H9 (cell line): ENCODE results near the gene SLC12A2. TPM values are rescaled to one million over a fixed set of nuclear protein-coding genes. Genes with fewer than 3 reads are reported as not detected.

Source experiments
- DNase-seq: peaks from one replicate; pipeline ENCODE4 v3.0.0-alpha.2; 2017
- H2AFZ ChIP-seq: one replicate; pipeline ENCODE4 v1.6.1; 2013; ENCODE audit warnings: mild to moderate bottlenecking, low read length, control low read depth, moderate library complexity
- H2AK5ac ChIP-seq: 2 replicates; pipeline ENCODE4 v1.6.1; 2013; ENCODE audit warnings: low read length, control low read depth, mixed read lengths; ENCODE audit not compliant: insufficient read length
- H2BK120ac ChIP-seq: one replicate; pipeline ENCODE4 v1.6.1; 2013; ENCODE audit warnings: low read depth, mild to moderate bottlenecking, low read length, control low read depth, inconsistent platforms; ENCODE audit not compliant: poor library complexity, severe bottlenecking
- H2BK12ac ChIP-seq: 2 replicates; pipeline ENCODE4 v1.6.1; 2013; ENCODE audit warnings: low read length, control low read depth, mixed read lengths, low read depth; ENCODE audit not compliant: insufficient read length
- H2BK15ac ChIP-seq: 2 replicates; pipeline ENCODE4 v1.6.1; 2013; ENCODE audit warnings: low read depth, low read length, control low read depth
- H2BK20ac ChIP-seq: one replicate; pipeline ENCODE4 v1.6.1; 2013; ENCODE audit warnings: low read depth, mild to moderate bottlenecking, low read length, control low read depth, inconsistent platforms; ENCODE audit not compliant: poor library complexity, severe bottlenecking
- H2BK5ac ChIP-seq: 2 replicates; pipeline ENCODE4 v1.6.1; 2013; ENCODE audit warnings: low read length, control low read depth, mixed read lengths; ENCODE audit not compliant: insufficient read length
- H3K14ac ChIP-seq: 2 replicates; pipeline ENCODE4 v1.6.1; 2013; ENCODE audit warnings: low read length, control low read depth; ENCODE audit not compliant: insufficient read depth
- H3K18ac ChIP-seq: 2 replicates; pipeline ENCODE4 v1.6.1; 2013; ENCODE audit warnings: low read depth, mild to moderate bottlenecking, mixed read lengths, low read length, control low read depth; ENCODE audit not compliant: insufficient read length
- H3K23ac ChIP-seq: 2 replicates; pipeline ENCODE4 v1.6.1; 2013; ENCODE audit warnings: low read length, control low read depth, mixed read lengths, low read depth; ENCODE audit not compliant: insufficient read length
- H3K23me2 ChIP-seq: 2 replicates; pipeline ENCODE4 v1.6.1; 2013; ENCODE audit warnings: low read depth, mild to moderate bottlenecking, mixed read lengths, low read length, control low read depth; ENCODE audit not compliant: insufficient read length, poor library complexity, severe bottlenecking
- H3K27ac ChIP-seq: 2 replicates; pipeline ENCODE4 v1.5.1; 2013; ENCODE audit warnings: low read length, control low read depth, mixed read lengths, low read depth; ENCODE audit not compliant: insufficient read length
- H3K27me3 ChIP-seq: 2 replicates; pipeline ENCODE4 v1.6.1; 2013; ENCODE audit warnings: low read length, control low read depth, inconsistent platforms; ENCODE audit not compliant: insufficient read depth
- H3K4ac ChIP-seq: 2 replicates; pipeline ENCODE4 v1.6.1; 2013; ENCODE audit warnings: low read depth, mild to moderate bottlenecking, control low read depth, inconsistent platforms, low read length, moderate library complexity
- H3K4me1 ChIP-seq: 2 replicates; pipeline ENCODE4 v1.6.1; 2013; ENCODE audit warnings: low read length, control low read depth, inconsistent platforms; ENCODE audit not compliant: insufficient read depth
- H3K4me2 ChIP-seq: 2 replicates; pipeline ENCODE4 v1.6.1; 2013; ENCODE audit warnings: low read length, control low read depth, mixed read lengths; ENCODE audit not compliant: insufficient read length, insufficient read depth
- H3K56ac ChIP-seq: 2 replicates; pipeline ENCODE4 v1.6.1; 2013; ENCODE audit warnings: low read depth, mild to moderate bottlenecking, mixed read lengths, low read length, control low read depth; ENCODE audit not compliant: insufficient read length
- H3K79me1 ChIP-seq: 2 replicates; pipeline ENCODE4 v1.6.1; 2013; ENCODE audit warnings: low read depth, mild to moderate bottlenecking, moderate library complexity, low read length, control low read depth, inconsistent platforms; ENCODE audit not compliant: insufficient read depth, poor library complexity, severe bottlenecking
- H3K79me2 ChIP-seq: 2 replicates; pipeline ENCODE4 v1.6.1; 2013; ENCODE audit warnings: low read length, control low read depth, inconsistent platforms; ENCODE audit not compliant: insufficient read depth
- H3K9ac ChIP-seq: 2 replicates; pipeline ENCODE4 v1.6.1; 2013; ENCODE audit warnings: low read length, control low read depth, mixed read lengths; ENCODE audit not compliant: insufficient read length; ENCODE audit errors: extremely low read depth
- H3K9me3 ChIP-seq: one replicate; pipeline ENCODE4 v1.6.1; 2013; ENCODE audit warnings: low read depth, low read length, inconsistent platforms; ENCODE audit not compliant: control insufficient read depth
- H3T11ph ChIP-seq: one replicate; pipeline ENCODE4 v1.6.1; 2013; ENCODE audit warnings: mild to moderate bottlenecking, low read length, control low read depth, inconsistent platforms
- H4K20me1 ChIP-seq: one replicate; pipeline ENCODE4 v1.6.1; 2013; ENCODE audit not compliant: control insufficient read depth, insufficient read length, insufficient read depth
- H4K5ac ChIP-seq: 2 replicates; pipeline ENCODE4 v1.6.1; 2013; ENCODE audit warnings: low read depth, mild to moderate bottlenecking, mixed read lengths, low read length, control low read depth; ENCODE audit not compliant: insufficient read length
- H4K8ac ChIP-seq: replicated peaks from 2 replicates; pipeline ENCODE4 v1.6.1; 2013; ENCODE audit warnings: low read length, control low read depth, mixed read lengths, low read depth; ENCODE audit not compliant: insufficient read length
- H4K91ac ChIP-seq: 2 replicates; pipeline ENCODE4 v1.6.1; 2013; ENCODE audit warnings: low read depth, mild to moderate bottlenecking, moderate library complexity, mixed read lengths, low read length, control low read depth; ENCODE audit not compliant: insufficient read length
- H3K27ac Mint-ChIP-seq, 3 experiments: 2 replicates in 2 of 3; 3 replicates in 1 of 3; pipeline ENCODE4 v1.8.0; 2020 to 2021; ENCODE audit warnings: mixed read lengths in 3 of 3, mild to moderate bottlenecking in 1 of 3, moderate library complexity in 1 of 3
- H3K27me3 Mint-ChIP-seq: 2 replicates; pipeline ENCODE4 v1.8.0; 2021; ENCODE audit warnings: low read depth, mild to moderate bottlenecking, moderate library complexity, mixed read lengths
- H3K36me3 Mint-ChIP-seq, 3 experiments: 2 replicates in 2 of 3; 3 replicates in 1 of 3; pipeline ENCODE4 v1.8.0; 2020 to 2021; ENCODE audit warnings: low read depth in 3 of 3, mixed read lengths in 3 of 3; ENCODE audit not compliant: insufficient read depth in 1 of 3
- H3K4me1 Mint-ChIP-seq, 2 experiments: 2 replicates each; pipeline ENCODE4 v1.8.0; 2020; ENCODE audit warnings: mixed read lengths in 2 of 2
- H3K4me3 Mint-ChIP-seq, 2 experiments: 2 replicates in 1 of 2; 3 replicates in 1 of 2; pipeline ENCODE4 v1.8.0; 2020 to 2021; ENCODE audit warnings: mild to moderate bottlenecking in 2 of 2, mixed read lengths in 2 of 2, moderate library complexity in 1 of 2
- H3K9me3 Mint-ChIP-seq, 2 experiments: 2 replicates in 1 of 2; 3 replicates in 1 of 2; pipeline ENCODE4 v1.8.0; 2020; ENCODE audit warnings: mild to moderate bottlenecking in 2 of 2, mixed read lengths in 2 of 2, moderate library complexity in 1 of 2
- CTCF ChIP-seq: fragments of 200-600 bp; sonication (generic); conservative IDR thresholded peaks from 3 replicates; pipeline ENCODE4 v1.8.0; 2021; ENCODE audit warnings: antibody characterized with exemption, mild to moderate bottlenecking
- WGBS: extraction: QIAGEN DNeasy Blood & Tissue Kit; methylation state at CpG from one replicate; pipeline ENCODE4 v1.1.7; 2013; ENCODE audit warnings: missing lambda C conversion rate, low lambda C conversion rate, mixed read lengths; ENCODE audit not compliant: insufficient read length; ENCODE audit errors: extremely low coverage; 5-methylcytosine and 5-hydroxymethylcytosine counted together
- total RNA-seq: library from RNA; stranded (reverse); gene quantifications from 2 replicates; pipeline ENCODE4 v1.2.1, GENCODE V29; 2021

SLC12A2 gene
- total RNA-seq, 1 experiment from 2014 or later: 17.9 TPM

- H3K79me2 ChIP-seq: no peaks in the 10 kb centered on the region
- no peaks in the 10 kb centered on the region for H3K23me2 ChIP-seq
- DNase-seq: no peak
- H2BK12ac ChIP-seq: no peak overlapping the region
- Mint-ChIP-seq H3K4me1 (peaks cover 0 to 12% of the 10 kb centered on the region in 2 experiments; a peak in 2 of 4 replicates), H3K27me3 (no peaks in the 10 kb centered on the region), H3K27ac (no peak overlapping the region), H3K4me3 (no peak overlapping the region), H3K9me3 (no peaks in the 10 kb centered on the region), H3K36me3 (0 out of 7 replicates have a peak, but pooled peaks cover 0 to 4% (median 0%) of the 10 kb centered on the region in 3 experiments)
- no peak for TF ChIP-seq CTCF
- H4K8ac ChIP-seq: no peak overlapping the region
- no peaks in the 10 kb centered on the region for H3K79me1 ChIP-seq
- no peak overlapping the region for H3K27ac ChIP-seq
- H3K9me3 ChIP-seq: no peaks in the 10 kb centered on the region
- no peak overlapping the region for H4K91ac ChIP-seq
- H3K56ac ChIP-seq: no peak overlapping the region
- no peak overlapping the region for H3T11ph ChIP-seq
- no peak overlapping the region for H2BK5ac ChIP-seq
- no peak overlapping the region for H2BK15ac ChIP-seq
- no peak overlapping the region for H2AK5ac ChIP-seq
- no peak overlapping the region for H3K18ac ChIP-seq
- no peak overlapping the region for H3K4me2 ChIP-seq
- no peak overlapping the region for H4K5ac ChIP-seq
- no peaks in the 10 kb centered on the region for H3K27me3 ChIP-seq
- no peak overlapping the region for H2BK20ac ChIP-seq
- no peaks in the 10 kb centered on the region for H3K4me1 ChIP-seq
- no peak overlapping the region for H3K4ac ChIP-seq
- no peak overlapping the region for H3K23ac ChIP-seq
- no peak overlapping the region for H3K14ac ChIP-seq
- no CpG with 5 or more reads among the region's 2 CpGs for WGBS
- no peak overlapping the region for H3K9ac ChIP-seq
- no peak overlapping the region for H2BK120ac ChIP-seq
- H2AFZ ChIP-seq: no peak overlapping the region
- no peaks in the 10 kb centered on the region for H4K20me1 ChIP-seq
Measured at GRCh38 chr5:128192368-128192767, 108.8 kb downstream of the SLC12A2 start.
